NCI-H1694 treated with DMSO at 0.1 percent for 48 hours (cell line): ENCODE measurements around the gene EXOC4.
"Not testable (repeated sequence)": the region's sequence is repeated elsewhere in the genome, so short reads cannot be mapped to it uniquely, and the experiment has no call there.

Source experiments
- DNase-seq: peaks from one replicate; lab custom pipeline; 2025; lab: John Stamatoyannopoulos, UW

The EXOC4 gene

DNA sequence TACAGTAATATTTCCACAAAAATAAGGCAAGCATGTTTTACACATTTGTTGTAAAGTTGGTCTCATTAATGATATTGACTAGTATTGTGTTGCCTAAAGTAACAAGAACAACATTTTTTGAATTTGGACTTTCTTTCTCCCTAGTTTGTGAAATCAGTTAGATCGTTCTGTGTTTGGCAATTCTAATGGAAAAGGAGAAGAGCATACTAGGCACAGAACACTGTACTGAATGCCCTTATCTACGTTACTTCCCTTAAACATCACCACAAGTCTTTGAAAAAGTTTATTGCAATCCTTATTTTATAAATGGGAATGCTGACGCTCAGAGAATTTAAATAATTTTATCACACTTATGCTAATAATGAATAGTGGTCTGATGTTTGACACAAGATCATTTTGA is 372.2 kb downstream of the EXOC4 start:
- DNase-seq = no peak

DNA sequence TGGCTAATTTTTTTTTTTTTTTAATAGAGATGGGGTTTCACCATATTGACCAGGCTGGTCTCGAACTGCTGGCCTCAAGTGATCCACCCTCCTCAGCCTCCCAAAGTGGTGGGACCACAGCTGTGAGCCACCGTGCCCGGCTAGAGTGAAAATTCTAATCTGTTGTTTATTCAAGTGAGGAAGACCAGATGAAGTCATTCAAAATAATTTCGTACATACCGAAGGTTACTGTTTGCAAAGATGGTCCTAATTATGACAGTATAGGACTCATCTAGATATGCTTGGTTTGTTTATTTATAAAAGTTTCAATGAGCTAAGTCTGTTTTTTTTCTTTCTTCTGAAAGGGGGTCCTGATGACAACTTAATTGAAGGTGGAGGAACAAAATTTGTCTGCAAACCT is 376.8 kb downstream of the EXOC4 start:
- DNase-seq = no peak

DNA sequence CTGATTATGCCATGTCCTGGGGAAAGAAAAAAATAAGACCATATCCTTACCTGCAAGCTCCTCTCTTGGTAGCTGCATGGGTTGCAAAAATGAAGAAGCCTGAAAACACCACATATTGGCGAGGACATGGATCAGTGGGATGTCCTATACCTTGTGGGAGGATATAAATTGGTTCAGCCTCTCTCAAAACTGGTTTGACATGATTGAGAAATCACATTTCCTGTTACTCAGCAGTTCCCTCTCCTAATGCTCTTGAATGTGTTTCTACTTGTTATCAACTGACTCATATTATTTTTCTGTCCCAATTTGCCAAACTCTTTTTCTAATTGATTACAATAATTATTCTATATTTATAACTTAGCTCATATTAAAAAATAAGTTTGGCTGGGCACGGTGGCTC is 380.2 kb downstream of the EXOC4 start:
- peak; percentile 0 for DNase-seq

DNA sequence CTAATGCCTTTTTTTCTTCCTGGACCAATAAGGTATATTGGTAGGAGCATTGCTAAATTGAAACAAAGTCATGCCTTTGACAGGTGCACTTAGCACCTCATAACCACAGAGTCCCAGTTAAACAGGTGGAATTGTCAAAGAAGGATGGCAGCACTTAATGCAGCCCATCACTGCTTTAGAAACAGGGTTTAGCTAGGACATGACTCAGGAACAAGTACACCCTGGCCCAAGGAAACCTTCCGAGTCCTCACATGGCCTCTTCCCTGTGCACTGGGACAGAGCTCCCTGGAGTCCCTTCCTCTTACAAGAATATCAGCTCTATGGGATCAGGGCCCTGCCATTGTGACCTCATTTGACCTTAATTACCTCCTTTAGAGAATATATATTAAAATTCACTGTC is 382.7 kb downstream of the EXOC4 start:
- no peak for DNase-seq

DNA sequence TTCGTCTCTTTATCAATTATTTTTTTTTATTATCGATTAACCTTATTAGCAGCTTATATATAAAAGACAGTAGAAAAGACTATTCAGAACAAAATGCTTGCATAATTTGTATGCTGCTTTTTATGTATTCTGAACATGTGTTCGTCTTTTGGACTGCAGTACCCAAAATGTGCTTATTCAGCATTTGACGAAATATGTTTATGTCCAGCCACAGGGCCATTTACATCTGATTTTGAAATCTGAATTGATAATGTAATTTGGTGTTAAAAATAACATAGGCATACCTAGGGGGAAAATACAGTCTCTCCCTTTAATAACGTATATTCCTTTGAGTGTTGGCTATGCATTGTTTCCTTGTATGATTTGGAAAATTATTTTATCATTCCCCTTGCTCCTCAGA is 386.0 kb downstream of the EXOC4 start:
- DNase-seq = no peak

DNA sequence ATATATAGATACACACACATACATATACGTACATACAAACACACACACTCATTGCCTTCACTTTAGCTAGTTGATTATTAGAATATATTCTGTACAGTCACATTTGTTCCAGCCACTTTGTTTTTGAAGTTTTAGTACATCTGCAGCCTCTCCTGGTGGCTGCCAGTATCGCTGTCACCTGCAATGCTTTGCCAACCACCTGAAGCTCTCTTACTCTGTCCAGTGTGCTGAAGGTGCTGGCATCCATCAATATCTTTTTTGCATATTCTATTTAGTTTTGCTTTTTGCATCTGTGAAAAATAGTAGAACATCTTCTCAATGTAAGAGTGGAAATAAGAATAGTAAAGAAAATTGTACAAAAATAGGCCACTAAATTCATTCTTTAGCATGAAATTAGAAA is 388.6 kb downstream of the EXOC4 start:
- no peak for DNase-seq

DNA sequence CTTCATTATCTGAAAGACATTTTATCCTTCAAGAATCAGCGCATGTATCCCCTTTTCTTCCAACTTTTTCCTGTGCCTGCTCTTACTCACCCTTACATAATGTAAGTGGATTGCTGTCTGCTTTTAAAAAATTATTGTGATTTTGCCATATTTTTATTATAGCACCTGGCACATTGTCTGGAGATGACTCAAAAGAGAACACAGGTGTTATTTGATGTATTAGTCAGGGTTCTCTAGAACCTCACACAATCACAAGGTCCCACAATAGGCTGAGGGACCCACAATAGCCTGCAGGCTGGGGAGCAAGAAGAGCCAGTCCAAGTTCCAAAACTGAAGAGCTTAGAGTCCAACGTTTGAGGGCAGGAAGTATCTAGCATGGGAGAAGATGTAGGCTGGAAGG is 390.0 kb downstream of the EXOC4 start:
- DNase-seq = no peak

DNA sequence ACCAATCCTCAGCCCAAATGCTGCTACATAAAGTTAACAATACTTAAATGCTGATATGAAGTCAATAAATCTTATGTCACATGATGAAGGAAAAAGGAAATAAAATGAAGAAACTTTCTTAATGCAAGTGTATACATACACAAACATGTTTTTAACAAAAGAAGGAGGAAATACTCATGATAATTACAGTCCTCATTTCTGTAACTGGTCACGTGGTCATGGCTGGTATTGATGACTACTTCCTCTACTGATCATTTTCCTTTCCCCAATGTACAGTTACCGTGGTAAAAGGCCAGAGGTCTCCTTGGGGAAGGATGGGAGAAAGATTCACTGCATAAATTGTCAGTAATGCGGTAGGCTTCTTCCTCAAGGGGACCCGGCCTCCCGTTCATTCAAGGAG is 390.8 kb downstream of the EXOC4 start:
- DNase-seq = not testable (repeated sequence)

DNA sequence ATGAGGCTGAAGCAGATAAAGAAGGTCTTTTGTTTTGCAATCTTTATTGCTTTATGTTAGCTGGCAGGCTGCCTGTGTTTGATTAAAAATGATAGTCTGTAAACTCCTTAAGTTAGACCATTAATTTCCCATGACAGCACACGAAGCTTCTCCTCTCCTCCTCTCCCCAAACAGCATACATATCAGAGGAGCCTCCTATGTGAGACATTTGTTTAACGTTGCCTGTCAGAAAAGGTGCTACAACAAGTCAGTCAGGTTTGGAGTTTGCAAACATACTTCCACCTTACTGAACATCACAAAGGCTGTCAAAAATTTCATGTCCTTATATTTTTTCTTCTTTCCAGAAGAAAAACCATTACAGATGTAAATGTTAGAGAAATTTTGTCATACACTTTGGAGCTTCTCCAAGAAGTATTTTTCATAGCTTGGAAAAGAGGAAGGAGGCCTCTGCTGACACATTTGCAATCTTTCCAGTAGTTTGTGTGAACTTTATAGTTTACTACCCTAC is 393.1 kb downstream of the EXOC4 start:
- no peak for DNase-seq

DNA sequence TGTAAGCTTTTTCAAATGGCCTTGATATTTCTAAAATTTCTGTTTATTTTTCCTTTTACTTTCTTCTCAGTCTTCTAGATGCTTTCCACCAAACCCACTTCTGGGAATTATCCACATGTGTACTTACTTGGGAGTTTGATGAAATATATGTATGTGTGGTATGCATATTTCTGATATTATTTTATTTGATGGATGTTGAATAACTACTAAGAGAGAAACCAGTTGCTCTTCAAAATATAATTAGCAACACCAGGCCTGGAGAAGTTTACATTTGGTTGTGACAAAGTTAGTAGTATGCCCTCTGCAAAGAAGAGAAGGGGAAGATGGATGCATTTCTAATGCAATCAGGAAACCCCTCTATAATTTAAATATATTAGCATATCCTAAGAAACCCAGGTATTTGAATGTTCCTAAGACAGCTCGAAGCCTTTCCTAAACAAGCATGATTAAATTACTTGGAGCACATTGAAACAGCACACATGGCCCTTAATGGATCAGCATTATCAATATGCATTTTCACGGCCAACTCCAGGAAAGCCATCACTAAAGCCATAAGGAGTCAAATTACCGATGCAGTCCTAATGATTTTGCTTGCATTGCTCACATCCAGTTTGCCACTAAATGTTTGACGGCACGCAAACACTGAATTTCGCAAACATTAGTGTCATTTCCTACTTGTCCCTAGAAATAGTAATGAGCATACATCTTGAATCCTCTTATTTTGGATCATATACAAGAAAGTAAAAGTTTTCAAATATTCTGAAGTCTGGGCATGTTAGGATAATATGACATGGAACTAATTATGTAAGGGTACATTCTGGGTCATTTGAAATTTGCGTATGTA is 393.8 kb downstream of the EXOC4 start:
- DNase-seq = no peak

DNA sequence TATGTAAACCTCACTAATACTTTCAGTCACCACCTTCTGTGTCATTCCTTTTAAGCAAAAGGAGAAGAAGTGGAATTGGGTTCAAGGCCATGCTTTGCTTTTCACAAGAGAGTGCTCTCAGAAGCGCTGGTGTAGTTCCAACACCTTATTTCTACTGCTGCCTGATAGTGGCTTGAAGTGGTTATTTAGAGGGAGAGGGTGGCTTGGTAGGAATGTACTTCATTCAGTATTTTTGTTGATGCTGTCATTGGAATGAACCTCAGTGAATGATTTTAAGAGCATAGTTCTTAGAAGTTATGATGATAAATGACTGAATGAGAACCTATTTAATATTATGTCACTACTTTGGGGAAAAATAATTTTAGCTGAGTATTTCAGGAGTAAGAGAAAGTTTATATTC is 396.7 kb downstream of the EXOC4 start:
- DNase-seq = no peak

DNA sequence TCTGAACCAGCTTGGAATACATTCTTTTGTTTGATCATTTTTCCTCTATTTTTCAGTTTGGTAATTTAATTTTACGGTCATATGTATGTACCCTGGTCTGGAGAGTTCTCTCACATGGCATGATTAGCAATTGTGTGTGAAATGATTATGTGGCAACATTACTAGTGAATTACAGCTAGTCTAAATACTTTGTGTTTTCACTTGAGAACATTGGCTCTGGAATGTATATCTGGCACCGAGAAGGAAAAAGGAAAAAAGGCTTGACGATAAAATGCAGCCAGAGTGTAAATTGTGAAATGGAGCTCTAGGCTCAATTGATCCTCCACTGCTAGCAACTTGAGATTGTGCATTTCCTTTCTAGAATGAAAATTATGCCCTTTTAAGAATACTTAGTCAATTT is 397.2 kb downstream of the EXOC4 start:
- no peak for DNase-seq

DNA sequence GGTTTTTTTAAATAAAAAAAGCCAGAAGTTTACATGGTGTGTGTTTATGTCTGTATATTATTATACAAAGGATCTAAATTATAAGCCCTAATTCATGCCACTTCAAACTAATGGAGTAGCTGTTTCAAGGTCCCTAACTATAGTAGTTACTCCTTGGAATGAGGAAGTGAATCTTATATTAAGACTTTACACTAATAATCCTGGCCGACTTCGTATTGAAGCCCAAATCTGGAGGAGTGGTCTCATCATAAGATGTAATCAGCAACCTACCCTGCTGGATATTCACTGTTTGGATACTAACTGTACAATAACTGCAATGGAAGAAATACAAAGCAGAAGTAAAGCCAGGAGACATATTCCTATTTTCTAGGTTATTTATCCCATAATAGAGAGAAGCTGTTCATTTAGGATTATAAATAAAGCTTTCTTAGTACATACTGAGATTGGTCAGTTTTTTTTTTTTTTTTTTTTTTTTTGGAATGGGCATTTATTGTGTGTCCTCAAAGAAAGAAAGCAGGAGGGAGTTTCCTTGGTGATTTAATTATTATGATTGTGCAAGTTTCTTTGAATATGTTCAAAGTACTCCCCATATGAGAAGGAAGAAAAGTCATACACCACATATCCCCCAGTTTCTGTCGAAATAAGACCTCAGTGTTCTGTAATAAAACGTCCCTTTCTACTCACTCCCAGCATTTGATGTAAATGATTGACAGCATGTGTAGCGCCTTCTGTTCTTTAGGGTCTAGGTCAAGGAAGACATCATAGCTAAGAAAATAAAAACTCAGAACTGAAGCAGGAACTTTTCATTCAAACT is 397.8 kb downstream of the EXOC4 start:
- DNase-seq = no peak

DNA sequence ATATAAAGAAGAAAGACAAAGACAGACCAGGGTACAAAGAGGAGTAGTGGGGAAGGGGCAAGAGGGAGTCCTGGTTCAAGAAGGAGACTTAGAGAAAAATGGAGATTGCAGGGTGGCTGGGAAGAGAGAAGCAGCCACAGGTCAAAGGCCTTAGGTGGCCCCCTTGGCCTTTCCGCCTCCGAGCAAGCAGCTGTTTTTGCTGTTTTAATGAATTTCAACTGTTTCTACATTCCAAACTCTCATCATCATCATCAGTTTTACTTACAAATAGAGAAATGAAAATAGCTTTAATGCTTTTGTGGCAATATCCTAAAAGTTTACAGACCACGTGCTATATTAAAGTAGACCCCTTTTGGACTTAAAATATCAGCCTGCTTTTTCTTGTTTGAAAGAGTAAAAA is 399.7 kb downstream of the EXOC4 start:
- no peak for DNase-seq

DNA sequence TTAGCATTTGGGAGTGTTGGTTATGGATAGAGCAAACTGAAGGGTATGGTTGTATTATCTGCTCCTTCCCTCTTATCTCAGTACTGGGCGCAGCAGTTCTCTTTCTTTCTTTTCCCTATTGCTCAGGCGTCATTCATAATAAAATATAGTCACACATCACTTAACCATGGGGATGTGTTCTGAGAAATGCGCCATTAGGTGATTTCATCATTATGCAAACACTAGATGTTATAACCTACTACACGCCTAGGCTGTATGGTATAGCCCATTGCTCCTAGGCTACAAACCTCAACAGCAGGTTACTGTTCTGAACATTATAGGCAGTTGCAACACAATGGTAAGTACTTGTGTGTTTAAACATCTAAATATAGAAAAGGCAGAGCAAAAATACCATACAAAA is 401.7 kb downstream of the EXOC4 start:
- DNase-seq = no peak

DNA sequence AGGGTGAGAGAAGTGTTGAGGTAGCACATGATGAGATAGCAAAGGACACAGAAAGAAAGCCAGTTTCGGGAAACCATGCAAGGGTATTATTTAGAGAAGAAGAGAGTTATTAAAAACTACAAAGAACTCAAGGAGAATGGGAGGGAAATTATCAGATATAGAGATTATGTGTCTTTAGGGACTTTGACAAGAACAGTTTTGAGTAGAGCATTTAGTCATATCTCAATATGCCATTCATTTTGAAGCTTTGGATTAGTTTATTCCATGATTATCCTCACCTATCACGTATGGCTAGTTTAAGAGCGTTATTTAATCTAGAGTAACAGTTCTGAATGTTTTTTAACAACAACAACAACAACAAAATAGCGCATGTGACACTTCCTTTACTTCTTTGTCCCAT is 409.4 kb downstream of the EXOC4 start:
- DNase-seq = no peak

DNA sequence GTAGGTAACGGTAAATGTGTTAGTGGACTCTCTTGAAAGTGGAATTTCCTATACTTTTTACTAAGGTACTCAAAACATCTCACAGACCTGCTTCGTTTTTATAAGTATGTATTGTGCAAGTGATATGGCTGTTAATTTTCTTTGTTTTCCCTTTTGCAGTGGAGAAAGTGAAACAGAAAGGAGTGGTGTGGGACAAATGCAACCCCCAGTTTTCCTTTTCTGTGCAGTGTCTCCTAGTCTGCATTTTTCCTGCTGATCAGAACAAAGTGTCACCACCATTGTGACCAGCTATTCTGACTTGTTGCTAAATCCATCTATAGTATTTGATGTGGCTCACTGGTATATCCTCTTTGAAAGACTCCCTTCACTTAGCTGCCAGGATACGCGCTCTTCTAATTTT is 410.0 kb downstream of the EXOC4 start:
- DNase-seq = no peak

DNA sequence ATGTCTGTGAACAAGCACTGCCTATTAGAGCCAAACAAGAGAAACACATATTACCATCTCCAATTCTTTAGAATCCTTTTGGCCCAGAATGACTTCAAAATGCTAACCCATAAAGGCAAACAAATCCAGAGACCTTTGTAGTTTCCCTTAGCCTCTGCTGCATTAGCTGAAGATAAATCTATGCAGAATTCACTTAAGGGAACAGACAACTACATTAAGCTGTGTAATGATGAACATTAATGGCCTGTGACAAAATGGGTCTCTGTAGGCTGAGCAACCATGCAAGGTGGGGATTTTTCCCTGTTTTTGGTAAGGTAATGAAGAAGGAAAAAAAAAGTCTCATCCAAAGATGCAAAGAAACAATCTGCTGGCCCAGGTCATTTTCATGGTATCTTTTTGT is 411.6 kb downstream of the EXOC4 start:
- DNase-seq = no peak

DNA sequence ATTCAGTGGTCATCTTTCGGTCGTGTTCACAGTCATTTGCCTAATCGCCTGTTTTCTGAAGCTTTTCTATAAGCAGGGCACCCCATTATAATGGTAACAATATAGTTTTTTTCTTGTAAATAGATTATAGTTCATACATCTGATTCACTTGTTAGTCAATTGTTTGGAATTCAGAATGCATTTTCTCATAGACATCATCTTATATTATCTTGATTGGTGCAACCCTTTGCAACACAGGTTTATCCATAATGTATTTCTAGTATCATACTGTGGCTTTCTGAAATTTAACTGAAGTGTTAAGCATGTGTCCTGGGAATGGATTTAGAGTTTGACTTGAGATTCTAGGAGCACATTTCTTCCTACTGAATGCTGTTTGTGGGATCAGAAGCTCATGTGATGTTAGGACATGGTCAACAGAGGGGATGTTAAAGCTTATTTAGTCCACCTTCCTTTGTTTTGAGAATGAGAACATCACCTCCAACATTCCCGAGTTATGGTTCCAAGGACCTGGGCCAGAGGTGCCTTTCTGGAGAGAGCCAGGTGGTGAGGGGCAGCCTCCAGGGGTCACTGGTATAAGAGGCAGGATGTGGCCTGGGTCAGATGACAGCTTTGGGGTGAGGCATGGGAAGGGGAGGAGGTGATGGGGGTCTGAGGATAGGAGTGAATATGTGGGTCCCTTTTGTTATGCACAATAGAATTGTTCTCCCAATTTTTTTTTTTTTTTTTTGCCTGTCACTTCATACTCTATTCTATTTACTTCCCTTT is 415.6 kb downstream of the EXOC4 start:
- DNase-seq = no peak

DNA sequence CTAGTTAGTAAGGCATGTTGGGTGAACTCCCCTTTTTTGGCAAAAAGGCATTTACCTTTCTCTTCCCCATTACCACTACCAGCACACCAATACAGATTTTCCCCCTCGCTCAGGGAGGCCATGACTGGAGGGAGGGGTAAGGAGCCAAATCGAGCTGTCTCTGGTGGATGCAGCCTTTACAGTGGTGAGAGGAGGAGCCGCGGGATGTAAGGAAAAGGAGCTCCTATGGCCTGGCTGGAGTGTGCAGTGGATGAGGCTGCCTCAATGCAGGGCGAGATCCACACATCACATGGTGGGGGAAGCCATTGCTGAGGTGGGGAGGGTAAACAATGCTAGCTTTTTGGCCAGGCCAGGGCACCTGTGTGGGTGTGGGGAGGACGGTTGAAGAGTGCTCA is 416.2 kb downstream of the EXOC4 start:
- DNase-seq = no peak

DNA sequence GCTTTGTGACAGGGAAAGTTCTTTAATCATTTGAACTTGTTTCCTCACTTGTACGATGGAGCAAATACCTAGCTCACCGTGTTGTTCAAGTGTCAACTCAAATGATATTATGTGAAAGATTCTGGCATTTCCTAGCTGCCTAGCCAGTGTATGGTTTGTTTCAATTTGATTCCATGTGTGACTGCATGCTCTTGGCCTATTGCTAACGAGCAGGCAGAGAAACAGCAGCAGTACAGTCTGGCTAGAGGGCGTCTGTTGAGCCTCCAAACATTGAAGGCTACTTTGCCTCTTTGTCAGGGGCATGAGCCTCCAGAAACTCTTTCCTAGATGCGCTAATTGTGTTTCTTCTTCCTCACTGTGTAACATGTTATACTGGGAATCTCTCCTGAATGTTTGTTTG is 417.4 kb downstream of the EXOC4 start:
- no peak for DNase-seq

DNA sequence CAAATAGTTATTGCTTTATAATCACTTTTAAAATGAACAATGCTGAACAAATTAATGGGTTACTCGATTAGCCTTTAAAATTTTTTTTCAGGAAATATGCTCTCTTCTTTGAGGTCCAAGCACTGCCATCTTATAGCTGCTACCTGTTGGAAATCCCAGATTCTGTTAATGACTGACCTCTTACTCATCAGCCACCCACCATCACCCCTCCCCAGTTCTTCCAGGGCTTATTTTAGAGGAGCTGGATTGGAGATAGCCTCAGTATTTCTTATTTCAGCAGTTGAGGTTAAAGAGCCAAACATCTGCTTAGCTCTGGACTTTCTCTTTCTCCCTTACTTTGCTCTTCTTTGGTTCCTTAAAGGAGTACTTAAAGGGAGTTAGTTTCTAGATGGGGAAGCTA is 420.0 kb downstream of the EXOC4 start:
- DNase-seq = no peak
